Daoy (cell line): ENCODE data around the gene ADAM19. TPM values are rescaled to one million over a fixed set of nuclear protein-coding genes. Genes with fewer than 3 reads are reported as not detected.
"Not testable (repeated sequence)": the region's sequence is repeated elsewhere in the genome, so short reads cannot be mapped to it uniquely, and the experiment has no call there.

Source experiments
- DNase-seq: peaks from one replicate; pipeline ENCODE4 v3.0.0-alpha.2; 2015; ENCODE audit warnings: low read depth
- total RNA-seq: library from RNA; depleted of rRNA; stranded (reverse); fragments of >200 nt; shearing (Covaris generic); gene quantifications from 2 replicates; pipeline ENCODE4 v1.2.3, GENCODE V29; 2014; rRNA removed

The ADAM19 gene
- total RNA-seq, 1 experiment from 2014 or later = 30.8 TPM

DNA sequence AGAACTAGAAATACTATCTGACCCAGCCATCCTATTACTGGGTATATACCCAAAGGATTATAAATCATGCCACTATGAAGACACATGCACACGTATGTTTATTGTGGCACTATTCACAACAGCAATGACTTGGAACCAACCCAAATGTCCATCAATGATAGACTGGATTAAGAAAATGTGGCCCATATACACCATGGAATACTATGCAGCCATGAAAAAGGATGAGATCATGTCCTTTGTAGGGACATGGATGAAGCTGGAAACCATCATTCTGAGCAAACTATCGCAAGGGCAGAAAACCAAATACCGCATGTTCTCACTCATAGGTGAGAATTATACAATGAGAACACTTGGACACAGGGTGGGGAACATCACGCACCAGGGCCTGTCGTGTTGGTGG is 145.7 kb downstream of the ADAM19 start:
- not testable (repeated sequence) for DNase-seq

Other genes starting within 250 kb of the ADAM19 start
- gene NIPAL4, start 115.6 kb downstream of the ADAM19 start, total RNA-seq = 0.51 and 1.5 TPM in 2 replicates
- 0.11 TPM in 1 of 2 replicates, not detected in the other for gene SOX30, start 76.7 kb upstream of the ADAM19 start, total RNA-seq
- not detected in 2 replicates for gene C5orf52, start 95.8 kb upstream of the ADAM19 start, total RNA-seq
- 20.9 and 21.7 TPM in 2 replicates for gene THG1L, start 155.6 kb upstream of the ADAM19 start, total RNA-seq
- 8.2 and 9.0 TPM in 2 replicates for gene LSM11, start 167.9 kb upstream of the ADAM19 start, total RNA-seq